Large intestine (tissue), 3 donors: ENCODE results near the gene FGF12. TPM values are rescaled to one million over a fixed set of nuclear protein-coding genes. Genes with fewer than 3 reads are reported as not detected.

ENCODE experiments used
- DNase-seq, 2 donors: peaks; one replicate each; pipeline versions ENCODE4 v3.0.0 to v3.0.0-alpha.2; 2013
- H3K27ac ChIP-seq: one replicate; pipeline ENCODE4 v1.5.1; 2013; ENCODE audit warnings: low read length
- H3K27me3 ChIP-seq: 2 replicates; pipeline ENCODE4 v1.6.1; 2013; ENCODE audit warnings: low read length; ENCODE audit not compliant: control insufficient read depth, insufficient read depth
- H3K36me3 ChIP-seq: 2 replicates; pipeline ENCODE4 v1.6.1; 2013; ENCODE audit warnings: low read length; ENCODE audit not compliant: control insufficient read depth, insufficient read depth
- H3K4me1 ChIP-seq: one replicate; pipeline ENCODE4 v1.6.1; 2013; ENCODE audit warnings: low read length; ENCODE audit not compliant: control insufficient read depth, insufficient read depth
- H3K4me3 ChIP-seq: one replicate; pipeline ENCODE4 v1.5.1; 2013; ENCODE audit warnings: low read length
- H3K9me3 ChIP-seq: one replicate; pipeline ENCODE4 v1.6.1; 2013; ENCODE audit warnings: mild to moderate bottlenecking, low read depth, low read length, moderate library complexity; ENCODE audit not compliant: control insufficient read depth
- WGBS: methylation state at CpG from one replicate; pipeline ENCODE4 v1.1.5; 2013; ENCODE audit warnings: low lambda C conversion rate; ENCODE audit not compliant: insufficient coverage; 5-methylcytosine and 5-hydroxymethylcytosine counted together
- polyA plus RNA-seq: library from polyadenylated mRNA; unstranded; fragments of 120-200 nt; gene quantifications from one replicate; pipeline ENCODE4 v1.2.1, GENCODE V29; 2013

The FGF12 gene
- polyA plus RNA-seq, 1 donor: 2.1 TPM

- H3K36me3 ChIP-seq: no peaks in the 10 kb centered on the region
- no peak overlapping the region for H3K27ac ChIP-seq
- no peaks in the 10 kb centered on the region for H3K9me3 ChIP-seq
- no peaks in the 10 kb centered on the region for H3K27me3 ChIP-seq
- WGBS: 60% methylated on average over 1 of the region's 1 CpG
- H3K4me3 ChIP-seq: no peak overlapping the region
- H3K4me1 ChIP-seq: no peaks in the 10 kb centered on the region
- no peak for DNase-seq
Measured at GRCh38 chr3:192246847-192247559, 480.3 kb downstream of the FGF12 start.

- DNase-seq: no peak
- Histone ChIP-seq H3K4me3 (no peak overlapping the region), H3K36me3 (no peaks in the 10 kb centered on the region), H3K27ac (no peak overlapping the region), H3K27me3 (no peaks in the 10 kb centered on the region), H3K4me1 (no peaks in the 10 kb centered on the region), H3K9me3 (no peaks in the 10 kb centered on the region)
- 100% methylated on average over 1 of the region's 1 CpG for WGBS
Measured at GRCh38 chr3:192244591-192244990, 482.8 kb downstream of the FGF12 start.

GRCh38 chr3:192239956-192240355, 487.4 kb downstream of the FGF12 start:
- 86% methylated on average over 1 of the region's 1 CpG for WGBS
- no peak overlapping the region for H3K4me3 ChIP-seq
- H3K9me3 ChIP-seq: no peaks in the 10 kb centered on the region
- H3K27ac ChIP-seq: no peak overlapping the region
- H3K4me1 ChIP-seq: no peaks in the 10 kb centered on the region
- no peaks in the 10 kb centered on the region for H3K27me3 ChIP-seq
- no peaks in the 10 kb centered on the region for H3K36me3 ChIP-seq
- DNase-seq: no peak

GRCh38 chr3:192237992-192238608, 489.2 kb downstream of the FGF12 start:
- Histone ChIP-seq H3K36me3 (no peaks in the 10 kb centered on the region), H3K27ac (no peak overlapping the region), H3K4me1 (no peaks in the 10 kb centered on the region), H3K9me3 (no peaks in the 10 kb centered on the region), H3K27me3 (no peaks in the 10 kb centered on the region), H3K4me3 (no peak overlapping the region)
- no CpG with 5 or more reads among the region's 4 CpGs for WGBS
- DNase-seq: no peak

- WGBS: no CpG with 5 or more reads among the region's 2 CpGs
- H3K27me3 ChIP-seq: no peaks in the 10 kb centered on the region
Measured at GRCh38 chr3:192229866-192230265, 497.5 kb downstream of the FGF12 start.

GRCh38 chr3:192224634-192225155, 502.6 kb downstream of the FGF12 start:
- Histone ChIP-seq H3K27me3 (no peaks in the 10 kb centered on the region), H3K36me3 (no peaks in the 10 kb centered on the region), H3K4me3 (no peak overlapping the region), H3K4me1 (no peaks in the 10 kb centered on the region), H3K9me3 (no peaks in the 10 kb centered on the region), H3K27ac (no peak overlapping the region)
- WGBS: no CpG with 5 or more reads among the region's 5 CpGs
- no peak for DNase-seq

More at GRCh38 chr3:192229866-192230265, 497.5 kb downstream of the FGF12 start:
- H3K4me3 ChIP-seq: no peak overlapping the region
- no peak overlapping the region for H3K27ac ChIP-seq
- DNase-seq: no peak
- no peaks in the 10 kb centered on the region for H3K4me1 ChIP-seq
- no peaks in the 10 kb centered on the region for H3K36me3 ChIP-seq
- no peaks in the 10 kb centered on the region for H3K9me3 ChIP-seq

- Histone ChIP-seq H3K4me1 (no peaks in the 10 kb centered on the region), H3K9me3 (no peaks in the 10 kb centered on the region), H3K4me3 (no peak overlapping the region), H3K27me3 (no peaks in the 10 kb centered on the region), H3K36me3 (no peaks in the 10 kb centered on the region), H3K27ac (no peak overlapping the region)
- 100% methylated on average over 1 of the region's 2 CpGs for WGBS
- DNase-seq: no peak
Measured at GRCh38 chr3:192223815-192224214, 503.5 kb downstream of the FGF12 start.

- H3K4me1 ChIP-seq: no peaks in the 10 kb centered on the region
- H3K36me3 ChIP-seq: no peaks in the 10 kb centered on the region
- no peaks in the 10 kb centered on the region for H3K27me3 ChIP-seq
- WGBS: 100% methylated on average over 1 of the region's 1 CpG
- no peaks in the 10 kb centered on the region for H3K9me3 ChIP-seq
- no peak for DNase-seq
- no peak overlapping the region for H3K27ac ChIP-seq
- H3K4me3 ChIP-seq: no peak overlapping the region
Measured at GRCh38 chr3:192220915-192221314, 506.4 kb downstream of the FGF12 start.

- Histone ChIP-seq H3K9me3 (no peaks in the 10 kb centered on the region), H3K4me1 (no peaks in the 10 kb centered on the region), H3K36me3 (no peaks in the 10 kb centered on the region), H3K4me3 (no peak overlapping the region), H3K27ac (no peak overlapping the region), H3K27me3 (no peaks in the 10 kb centered on the region)
- no peak for DNase-seq
Measured at GRCh38 chr3:192219926-192220325, 507.4 kb downstream of the FGF12 start.

- 100% methylated on average over 2 of the region's 2 CpGs for WGBS
- Histone ChIP-seq H3K27me3 (no peaks in the 10 kb centered on the region), H3K27ac (no peak overlapping the region), H3K4me1 (no peaks in the 10 kb centered on the region), H3K9me3 (no peaks in the 10 kb centered on the region), H3K4me3 (no peak overlapping the region), H3K36me3 (no peaks in the 10 kb centered on the region)
- DNase-seq: no peak
Measured at GRCh38 chr3:192216067-192216466, 511.3 kb downstream of the FGF12 start.

GRCh38 chr3:192212979-192213378, 514.4 kb downstream of the FGF12 start:
- 78% methylated on average over 1 of the region's 7 CpGs for WGBS
- Histone ChIP-seq H3K9me3 (no peaks in the 10 kb centered on the region), H3K27ac (no peak overlapping the region), H3K4me1 (no peaks in the 10 kb centered on the region), H3K27me3 (no peaks in the 10 kb centered on the region), H3K4me3 (no peak overlapping the region), H3K36me3 (no peaks in the 10 kb centered on the region)
- DNase-seq: no peak
